ENCODE data around the gene WNT16.

DNA sequence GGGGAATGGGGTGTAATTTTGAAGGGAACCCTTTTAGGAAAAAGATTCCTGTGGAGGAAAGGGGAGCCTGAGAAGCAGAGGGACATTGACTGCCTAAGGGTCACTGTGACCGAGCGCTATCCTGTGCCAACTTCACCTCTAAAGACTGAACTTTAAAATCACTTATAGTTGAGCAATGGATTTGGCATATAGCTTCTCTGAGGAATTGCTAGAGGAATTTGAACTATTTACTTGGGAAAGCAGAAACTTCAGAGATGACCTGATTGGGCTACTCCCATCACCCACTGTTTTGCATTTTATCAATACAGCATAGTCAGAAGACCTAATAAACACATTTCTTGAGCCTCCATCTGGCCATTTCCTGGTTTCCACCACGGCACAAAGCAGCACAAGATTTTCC lies 23.7 kb upstream of the WNT16 start:
- TF ChIP-seq POLR2A (IDR thresholded peaks at IDR 0.05) = no peak
- TF ChIP-seq, protein P1, sequence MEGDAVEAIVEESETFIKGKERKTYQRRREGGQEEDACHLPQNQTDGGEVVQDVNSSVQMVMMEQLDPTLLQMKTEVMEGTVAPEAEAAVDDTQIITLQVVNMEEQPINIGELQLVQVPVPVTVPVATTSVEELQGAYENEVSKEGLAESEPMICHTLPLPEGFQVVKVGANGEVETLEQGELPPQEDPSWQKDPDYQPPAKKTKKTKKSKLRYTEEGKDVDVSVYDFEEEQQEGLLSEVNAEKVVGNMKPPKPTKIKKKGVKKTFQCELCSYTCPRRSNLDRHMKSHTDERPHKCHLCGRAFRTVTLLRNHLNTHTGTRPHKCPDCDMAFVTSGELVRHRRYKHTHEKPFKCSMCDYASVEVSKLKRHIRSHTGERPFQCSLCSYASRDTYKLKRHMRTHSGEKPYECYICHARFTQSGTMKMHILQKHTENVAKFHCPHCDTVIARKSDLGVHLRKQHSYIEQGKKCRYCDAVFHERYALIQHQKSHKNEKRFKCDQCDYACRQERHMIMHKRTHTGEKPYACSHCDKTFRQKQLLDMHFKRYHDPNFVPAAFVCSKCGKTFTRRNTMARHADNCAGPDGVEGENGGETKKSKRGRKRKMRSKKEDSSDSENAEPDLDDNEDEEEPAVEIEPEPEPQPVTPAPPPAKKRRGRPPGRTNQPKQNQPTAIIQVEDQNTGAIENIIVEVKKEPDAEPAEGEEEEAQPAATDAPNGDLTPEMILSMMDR (IDR thresholded peaks at IDR 0.05) = no peak

Data from lower leg skin (tissue), 3 donors.